ENCODE data around the gene PPTC7.
"Not testable (repeated sequence)": the region's sequence is repeated elsewhere in the genome, so short reads cannot be mapped to it uniquely, and the experiment has no call there.

The PPTC7 gene, protein sequence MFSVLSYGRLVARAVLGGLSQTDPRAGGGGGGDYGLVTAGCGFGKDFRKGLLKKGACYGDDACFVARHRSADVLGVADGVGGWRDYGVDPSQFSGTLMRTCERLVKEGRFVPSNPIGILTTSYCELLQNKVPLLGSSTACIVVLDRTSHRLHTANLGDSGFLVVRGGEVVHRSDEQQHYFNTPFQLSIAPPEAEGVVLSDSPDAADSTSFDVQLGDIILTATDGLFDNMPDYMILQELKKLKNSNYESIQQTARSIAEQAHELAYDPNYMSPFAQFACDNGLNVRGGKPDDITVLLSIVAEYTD

DNA sequence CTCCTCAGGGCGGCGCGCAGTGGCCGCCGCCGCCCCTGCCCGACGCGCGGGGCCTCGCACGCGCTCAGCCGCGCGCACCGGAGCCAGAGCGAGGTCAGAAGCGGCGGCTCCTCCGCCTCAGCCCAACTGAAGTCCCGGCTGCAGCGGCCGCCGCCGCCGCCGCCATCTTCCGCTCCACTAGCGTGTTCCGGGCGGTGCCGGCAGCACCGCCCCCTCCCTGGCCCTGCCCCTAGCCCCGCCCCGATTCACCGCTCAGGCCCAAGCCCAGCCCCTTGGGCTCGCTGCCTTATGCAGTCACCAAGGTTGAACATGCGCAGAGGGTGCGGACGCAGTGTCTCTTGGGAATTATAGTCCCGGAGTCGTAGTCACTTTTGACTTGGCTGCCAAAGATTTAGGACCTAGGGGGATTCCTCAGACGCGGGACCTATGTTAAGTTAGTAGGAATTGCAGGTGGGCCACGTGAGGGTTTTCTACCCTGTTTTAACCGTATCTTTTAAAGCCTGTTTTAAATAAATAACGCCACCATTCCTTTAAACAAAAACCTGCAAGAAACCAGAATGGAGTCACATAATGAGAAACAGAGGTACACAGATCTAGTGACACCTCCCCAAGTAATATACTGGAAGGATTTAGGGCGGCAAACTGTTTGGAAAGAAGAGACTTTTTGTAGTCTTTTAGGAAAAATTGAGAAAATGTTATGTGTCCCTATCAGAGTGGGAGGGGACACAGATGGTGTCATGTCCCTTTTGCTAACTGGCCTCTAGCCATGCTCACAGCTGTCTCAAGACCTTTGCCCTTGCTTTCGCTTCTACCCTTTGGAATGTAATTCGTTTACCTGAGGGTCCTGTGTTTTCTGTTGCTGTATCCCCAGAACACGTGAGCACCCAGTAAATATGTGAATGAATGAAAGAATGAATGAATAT lies at the start of gene PPTC7:
PPTC7 (minus strand) TSS at position 182 of the 923 bp plus-strand sequence. CDS start 287 bp downstream, outside the sequence.
- DNase-seq (ENCODE audit: low read depth, low spot score): peak; percentile 93

GRCh38 chr12:110627500-110628195 lies 44.5 kb upstream of the PPTC7 start:
- no peak for DNase-seq (ENCODE audit: low read depth, low spot score)

DNA sequence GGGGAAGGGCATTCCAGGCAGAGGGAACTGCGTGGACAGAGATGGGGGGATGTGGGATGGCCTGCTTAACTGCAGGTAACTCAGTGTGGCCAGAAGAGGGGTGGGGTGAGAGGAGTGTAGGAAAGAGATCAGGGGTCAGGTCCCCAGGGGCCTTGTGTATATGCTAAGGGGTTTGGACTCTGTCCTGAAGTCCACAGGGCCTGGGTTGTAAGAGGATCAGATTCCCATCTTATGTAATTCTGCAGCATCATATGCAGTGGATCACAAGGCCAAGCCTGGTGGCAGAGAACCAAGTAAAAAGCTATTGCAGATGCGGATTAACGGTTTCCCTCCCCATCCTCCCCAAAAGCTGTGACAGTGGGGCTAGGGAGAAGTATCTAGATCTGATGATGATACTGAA lies 39.5 kb upstream of the PPTC7 start:
- no peak for DNase-seq (ENCODE audit: low read depth, low spot score)

DNA sequence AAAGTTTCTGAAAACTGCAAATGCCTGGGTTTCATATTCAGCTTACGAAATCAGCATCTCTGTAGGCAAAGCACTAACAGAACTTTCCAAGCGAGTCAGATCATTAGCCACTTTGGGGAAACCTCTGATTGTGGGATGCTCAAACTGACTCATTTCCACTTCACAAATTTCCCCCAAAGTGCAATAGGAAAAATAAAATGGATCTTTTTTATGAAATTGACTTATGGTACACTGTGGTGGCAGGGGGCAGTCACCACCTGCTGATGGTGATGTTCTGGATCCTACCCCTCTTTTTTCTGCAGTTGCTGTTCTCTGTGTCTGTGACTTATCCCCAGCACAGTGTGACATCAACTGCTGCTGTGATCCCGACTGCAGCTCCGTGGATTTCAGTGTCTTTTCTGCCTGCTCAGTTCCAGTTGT lies 36.4 kb upstream of the PPTC7 start:
- no peak for DNase-seq (ENCODE audit: low read depth, low spot score)

DNA sequence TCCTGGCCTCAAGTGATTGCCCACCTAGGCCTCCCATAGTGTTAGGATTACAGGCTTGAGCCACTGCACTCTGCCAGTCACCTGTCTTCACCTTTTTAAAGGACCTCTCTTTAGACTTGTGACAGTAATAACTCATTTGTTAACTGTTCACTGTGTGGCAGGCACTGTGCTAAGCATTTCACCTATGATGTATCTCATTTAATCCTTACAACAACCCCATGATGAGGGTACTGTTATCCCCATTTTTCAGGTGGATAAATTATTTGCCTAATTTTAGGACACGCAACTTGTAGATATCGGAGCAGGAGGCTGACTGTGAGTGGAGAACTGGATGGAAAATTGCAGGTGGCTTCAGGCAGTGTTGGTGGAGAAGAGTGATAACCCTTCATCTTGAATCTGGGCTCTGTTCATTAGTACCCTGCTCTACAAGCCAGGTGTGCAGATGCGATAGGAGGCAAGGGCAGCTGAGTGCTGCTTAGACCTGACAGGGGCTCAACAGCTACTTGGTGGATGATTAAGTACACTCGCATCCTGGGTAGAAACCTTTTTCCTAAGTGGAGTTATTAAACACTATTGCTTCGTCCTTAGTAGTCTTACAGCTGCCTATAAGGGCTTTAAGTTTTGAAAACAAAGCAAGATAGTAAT lies 33.5 kb upstream of the PPTC7 start:
- DNase-seq (ENCODE audit: low read depth, low spot score): no peak

DNA sequence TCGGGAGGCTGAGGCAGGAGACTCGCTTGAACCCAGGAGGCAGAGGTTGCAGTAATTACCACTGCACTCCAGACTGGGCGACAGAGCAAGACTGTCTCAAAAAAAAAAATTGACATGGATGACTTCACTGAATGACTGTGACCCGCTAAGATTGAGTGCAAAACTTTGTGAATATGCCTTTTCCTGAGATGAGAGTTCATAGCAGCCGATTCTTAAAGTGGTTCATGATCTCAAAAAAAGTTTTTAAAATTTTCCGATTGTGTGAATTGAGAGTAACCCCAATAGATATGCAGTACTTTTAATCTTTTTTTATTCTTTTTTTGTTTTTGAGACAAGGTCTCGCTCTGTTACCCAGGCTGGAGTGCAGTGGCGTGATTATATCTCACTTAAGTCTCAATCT lies 32.1 kb upstream of the PPTC7 start:
- no peak for DNase-seq (ENCODE audit: low read depth, low spot score)

- peak; percentile 96 for DNase-seq (ENCODE audit: low read depth, low spot score)
These were observed 30.9 kb upstream of the PPTC7 start, which contains the start of gene TCTN1 for GRCh38 chr12:110613771-110614684. TSS of gene TCTN1 (plus strand) at chr12:110614129. CDS start at chr12:110614183, 54 bp downstream.

GRCh38 chr12:110613071-110613770 lies 30.1 kb upstream of the PPTC7 start:
- no peak for DNase-seq (ENCODE audit: low read depth, low spot score)

DNA sequence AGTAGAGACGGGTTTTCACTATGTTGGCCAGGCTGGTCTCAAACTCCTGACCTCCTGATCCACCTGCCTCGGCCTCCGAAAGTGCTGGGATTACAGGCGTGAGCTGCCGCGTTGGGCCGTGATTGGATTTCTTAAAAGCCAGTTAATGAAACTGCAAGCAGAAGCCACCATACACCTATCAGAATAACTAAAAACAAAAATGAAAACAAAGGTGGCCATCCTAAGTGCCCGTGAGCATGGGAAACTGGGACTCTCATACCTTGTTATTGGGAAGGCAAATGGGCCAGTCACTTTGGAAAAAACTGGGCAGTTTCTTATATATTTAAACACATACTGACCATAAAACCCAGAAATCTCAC lies 23.1 kb upstream of the PPTC7 start:
- DNase-seq (ENCODE audit: low read depth, low spot score): no peak

- DNase-seq (ENCODE audit: low read depth, low spot score): peak; percentile 41
These were observed 19.1 kb upstream of the PPTC7 start for GRCh38 chr12:110602085-110602814.

DNA sequence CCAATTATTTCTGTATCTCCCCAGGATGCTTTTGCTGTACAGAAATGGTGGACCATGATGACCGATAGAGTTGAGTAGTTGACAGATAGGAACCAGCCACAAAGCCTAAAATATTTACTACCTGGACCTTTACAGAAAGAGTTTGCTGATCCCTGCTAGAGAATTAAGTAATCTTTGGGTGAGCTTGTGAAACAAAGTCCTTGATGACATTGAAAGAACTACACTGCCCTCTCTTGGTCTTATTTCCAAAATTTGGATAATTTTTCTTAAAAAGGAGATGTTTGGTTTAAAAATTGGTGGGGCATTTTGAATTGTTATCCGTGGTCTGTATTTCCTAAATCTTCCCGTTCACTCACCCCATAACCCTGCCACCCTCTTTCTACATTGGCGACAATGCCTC lies 17.1 kb upstream of the PPTC7 start:
- no peak for DNase-seq (ENCODE audit: low read depth, low spot score)

- DNase-seq (ENCODE audit: low read depth, low spot score): no peak
These were observed 16.2 kb upstream of the PPTC7 start for GRCh38 chr12:110599334-110599733.

DNA sequence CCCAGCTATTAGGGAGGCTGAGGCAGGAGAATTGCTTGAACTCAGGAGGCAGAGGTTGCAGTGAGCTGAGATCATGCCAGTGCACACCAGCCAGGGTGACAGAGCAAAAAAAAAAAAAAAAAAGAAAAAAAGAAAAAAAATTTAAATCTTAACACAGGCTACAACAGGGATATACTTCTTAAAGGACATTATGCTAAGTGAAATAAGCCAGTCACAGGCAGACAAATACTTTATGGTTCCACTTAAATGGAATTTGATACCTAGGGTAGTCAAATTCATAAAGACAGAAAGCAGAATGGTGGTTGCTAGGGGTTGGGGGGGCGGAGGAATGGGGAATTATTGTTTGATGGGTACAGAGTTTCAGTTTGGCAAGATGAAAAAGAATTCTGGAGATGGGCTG lies 14.8 kb upstream of the PPTC7 start:
- no peak for DNase-seq (ENCODE audit: low read depth, low spot score)

DNA sequence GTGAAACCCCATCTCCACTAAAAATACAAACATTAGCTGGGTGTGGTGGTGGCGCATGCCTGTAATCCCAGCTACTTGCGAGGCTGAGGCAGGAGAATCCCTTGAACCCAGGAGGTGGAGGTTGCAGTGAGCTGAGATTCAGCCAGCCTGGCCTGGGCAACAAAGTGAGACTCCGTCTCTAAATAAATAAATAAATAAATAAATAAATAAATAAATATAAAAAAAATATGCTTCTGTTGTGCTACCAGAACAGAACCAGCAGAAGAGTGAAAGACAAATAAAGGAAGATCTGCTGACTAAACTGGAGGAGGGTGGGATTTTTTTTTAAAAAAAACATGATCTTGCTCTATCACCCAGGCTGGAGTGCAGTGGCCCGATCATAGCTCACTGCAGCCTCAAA lies 9.8 kb upstream of the PPTC7 start:
- DNase-seq (ENCODE audit: low read depth, low spot score): not testable (repeated sequence)

GRCh38 chr12:110592078-110592477 lies 9.0 kb upstream of the PPTC7 start:
- no peak for DNase-seq (ENCODE audit: low read depth, low spot score)

DNA sequence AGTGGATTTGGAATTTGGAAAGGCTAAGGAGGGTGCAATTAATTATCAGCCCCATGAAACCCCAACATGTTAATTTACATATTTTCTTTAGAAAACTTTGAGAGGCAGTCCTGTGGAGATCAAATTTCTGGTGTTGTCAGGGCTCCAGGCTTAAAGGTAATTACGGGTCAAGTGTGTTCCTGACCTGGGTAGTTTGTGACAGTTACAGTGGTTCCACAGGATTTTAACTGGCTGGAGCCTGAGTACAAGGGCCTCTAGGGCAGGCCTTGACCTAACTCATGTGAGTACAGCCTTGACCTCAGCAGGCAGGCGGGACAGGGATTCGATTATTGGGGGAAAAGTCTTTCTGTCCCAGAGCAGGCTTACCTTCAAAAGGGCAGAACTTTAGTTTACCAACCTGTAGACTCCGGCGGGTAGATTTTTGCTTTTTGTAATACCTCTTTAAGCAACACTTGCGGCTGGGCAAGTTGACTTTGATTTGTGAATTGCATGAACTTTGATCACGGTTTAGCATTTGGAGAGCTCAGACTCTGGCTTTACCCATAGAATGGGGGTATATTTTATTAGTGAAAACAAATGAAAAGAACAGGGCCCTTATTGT lies 8.4 kb upstream of the PPTC7 start:
- DNase-seq (ENCODE audit: low read depth, low spot score): no peak

GRCh38 chr12:110590806-110591326 lies 7.7 kb upstream of the PPTC7 start:
- DNase-seq (ENCODE audit: low read depth, low spot score): no peak

- no peak for DNase-seq (ENCODE audit: low read depth, low spot score)
These were observed 6.9 kb upstream of the PPTC7 start for GRCh38 chr12:110590059-110590458.

DNA sequence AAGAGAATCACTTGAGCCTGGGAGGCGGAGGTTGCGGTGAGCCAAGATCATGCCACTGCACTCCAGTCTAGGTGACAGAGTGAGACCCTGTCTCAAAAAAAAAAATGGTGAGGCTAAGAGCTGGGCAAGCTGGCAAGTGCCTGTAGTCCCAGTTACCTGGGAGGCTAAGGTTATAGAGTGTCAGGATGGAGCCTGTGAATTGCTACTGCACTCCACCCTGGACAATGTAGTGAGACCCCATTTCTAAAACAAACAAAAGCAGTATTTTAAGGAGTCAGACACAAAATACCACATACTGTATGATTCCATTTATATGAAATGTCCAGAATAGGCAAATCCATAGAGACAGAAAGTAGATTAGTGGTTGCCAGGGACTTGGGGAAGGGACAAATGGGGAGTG lies 4.0 kb upstream of the PPTC7 start:
- not testable (repeated sequence) for DNase-seq (ENCODE audit: low read depth, low spot score)
